Brain microvascular endothelial cell (primary cell): ENCODE measurements around the gene DVL1.

ENCODE experiments used
- DNase-seq: peaks from one replicate; pipeline ENCODE4 v3.0.0-alpha.2; 2020
- H3K27ac ChIP-seq: fragments of 250-450 bp; sonication (Bioruptor Pico); 2 replicates; pipeline ENCODE4 v1.5.1; 2020; ENCODE audit warnings: mild to moderate bottlenecking, moderate library complexity
- H3K27me3 ChIP-seq: fragments of 250-450 bp; sonication (Bioruptor Pico); replicated peaks from 2 replicates; pipeline ENCODE4 v1.5.1; 2020; ENCODE audit warnings: mild to moderate bottlenecking
- H3K36me3 ChIP-seq: fragments of 250-450 bp; sonication (Bioruptor Pico); replicated peaks from 2 replicates; pipeline ENCODE4 v1.5.1; 2020; ENCODE audit warnings: mild to moderate bottlenecking
- H3K4me3 ChIP-seq: 2 replicates; pipeline ENCODE4 v1.5.1; 2011; ENCODE audit warnings: low read depth, mild to moderate bottlenecking, control low read depth, low read length, moderate library complexity
- CTCF ChIP-seq: IDR thresholded peaks from 2 replicates; pipeline ENCODE4 v1.5.1; 2011; ENCODE audit warnings: low read depth, mild to moderate bottlenecking, moderate library complexity, low read length, control low read depth, inconsistent platforms; ENCODE audit errors: missing control alignments
- in situ Hi-C: cut with HindIII; loops from 2 replicates; pipeline ENCODE4 v1.10.0; 2017; ENCODE audit warnings: low sequenced_read_pairs, low pct_ligation_motif_present

The DVL1 gene

GRCh38 chr1:1346501-1346890, 2.7 kb downstream of the DVL1 start:
- Histone ChIP-seq H3K4me3 (no peak overlapping the region), H3K36me3 (peaks cover 4% of the 10 kb centered on the region), H3K27ac (no peak overlapping the region), H3K27me3 (no peaks in the 10 kb centered on the region)
- TF ChIP-seq CTCF, result no peak
- no peak for DNase-seq
- in situ Hi-C loops, result no loop called here

- H3K4me3 ChIP-seq, result no peak overlapping the region
- no peaks in the 10 kb centered on the region for H3K27me3 ChIP-seq
- peaks cover 8% of the 10 kb centered on the region for H3K36me3 ChIP-seq
- in situ Hi-C loops, result no loop called here
- no peak overlapping the region for H3K27ac ChIP-seq
- no peak for TF ChIP-seq CTCF
- DNase-seq, result no peak
Observed at GRCh38 chr1:1345860-1346500, 3.2 kb downstream of the DVL1 start.

GRCh38 chr1:1345384-1345783, 3.8 kb downstream of the DVL1 start:
- Histone ChIP-seq H3K27me3 (no peaks in the 10 kb centered on the region), H3K36me3 (peaks cover 10% of the 10 kb centered on the region), H3K4me3 (no peak overlapping the region), H3K27ac (no peak overlapping the region)
- in situ Hi-C loops, result no loop called here
- DNase-seq, result no peak
- no peak for TF ChIP-seq CTCF

GRCh38 chr1:1344655-1345361, 4.4 kb downstream of the DVL1 start:
- in situ Hi-C loops, result no loop called here
- peaks cover 14% of the 10 kb centered on the region for H3K36me3 ChIP-seq
- no peaks in the 10 kb centered on the region for H3K27me3 ChIP-seq
- no peak overlapping the region for H3K27ac ChIP-seq
- TF ChIP-seq CTCF, result peak; percentile 77
- DNase-seq, result peak; percentile 64
- no peak overlapping the region for H3K4me3 ChIP-seq

- Histone ChIP-seq H3K4me3 (no peak overlapping the region), H3K27ac (no peak overlapping the region), H3K27me3 (no peaks in the 10 kb centered on the region), H3K36me3 (peaks cover 17% of the 10 kb centered on the region)
- no peak for DNase-seq
- no peak for TF ChIP-seq CTCF
- in situ Hi-C loops, result no loop called here
Observed at GRCh38 chr1:1343811-1344421, 5.3 kb downstream of the DVL1 start.
